ENCODE results near the gene VPS26A.

The VPS26A gene

GRCh38 chr10:69179743-69180524, 56.0 kb downstream of the VPS26A start, which contains the start of gene SUPV3L1:
Gene SUPV3L1 (plus strand): TSS chr10:69180234. CDS start chr10:69180292, 58 bp downstream.
- peak; percentile 99 for DNase-seq

DNA sequence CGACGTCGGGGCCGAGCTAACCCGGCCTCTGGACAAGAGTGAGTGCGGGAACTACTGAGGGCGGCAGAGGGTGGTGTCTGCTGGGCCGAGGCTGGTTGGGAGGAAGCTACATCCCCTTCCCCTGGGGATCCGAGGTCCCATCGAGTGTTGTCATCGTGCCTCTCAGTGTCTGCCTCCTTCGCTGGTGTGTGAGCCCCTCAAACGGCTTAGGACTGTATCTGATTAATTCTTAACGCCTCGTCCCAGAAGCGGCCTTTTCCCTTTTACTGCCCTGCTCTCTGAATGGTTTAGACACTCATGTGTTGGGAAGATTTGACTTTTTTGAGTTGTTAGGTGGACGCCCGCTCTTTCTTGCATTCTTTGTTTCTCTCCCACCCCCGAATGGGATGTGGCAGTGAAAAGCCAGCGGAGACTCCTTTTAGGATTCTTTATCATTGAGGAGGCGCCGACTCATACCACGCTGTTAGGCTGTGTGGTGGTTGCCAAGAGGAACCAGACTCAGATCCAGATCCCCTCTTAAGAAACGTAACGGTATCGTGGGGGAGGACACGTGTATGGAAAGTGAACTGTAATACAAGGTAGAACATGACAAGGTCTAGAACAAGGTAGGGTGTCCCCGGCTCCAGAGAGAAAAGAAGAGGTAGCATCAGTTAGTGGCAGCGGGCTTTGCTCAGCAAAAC, 56.7 kb downstream of the VPS26A start:
- peak; percentile 38 for DNase-seq

- DNase-seq, result no peak
Observed at GRCh38 chr10:69181433-69181832, 57.5 kb downstream of the VPS26A start.

GRCh38 chr10:69182005-69182404, 58.0 kb downstream of the VPS26A start:
- no peak for DNase-seq

GRCh38 chr10:69186524-69186923, 62.5 kb downstream of the VPS26A start:
- no peak for DNase-seq

- no peak for DNase-seq
Observed at GRCh38 chr10:69201045-69201444, 77.1 kb downstream of the VPS26A start.

GRCh38 chr10:69202332-69202731, 78.4 kb downstream of the VPS26A start:
- DNase-seq, result no peak

GRCh38 chr10:69208761-69209160, 84.8 kb downstream of the VPS26A start:
- DNase-seq, result no peak

GRCh38 chr10:69209787-69210484, 86.0 kb downstream of the VPS26A start:
- no peak for DNase-seq

GRCh38 chr10:69211104-69211503, 87.1 kb downstream of the VPS26A start:
- DNase-seq, result no peak

DNA sequence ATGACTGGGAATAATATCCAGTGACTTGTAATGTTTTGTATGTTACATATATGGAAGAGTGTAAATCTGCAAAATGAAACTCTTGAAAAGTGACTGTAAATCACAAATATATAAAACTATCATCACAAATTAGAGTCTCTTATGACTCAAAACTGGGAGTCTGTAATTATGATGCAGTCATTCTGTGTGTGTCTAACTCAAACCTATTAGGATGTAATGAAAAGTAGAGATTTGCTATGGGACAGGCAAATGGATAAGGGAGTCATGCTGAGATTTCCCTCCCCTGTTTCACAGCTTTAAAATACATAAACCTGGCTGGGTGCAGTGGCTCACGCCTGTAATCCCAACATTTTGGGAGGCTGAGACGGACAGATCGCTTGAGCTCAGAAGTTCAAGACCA, 87.5 kb downstream of the VPS26A start:
- DNase-seq, result no peak

DNA sequence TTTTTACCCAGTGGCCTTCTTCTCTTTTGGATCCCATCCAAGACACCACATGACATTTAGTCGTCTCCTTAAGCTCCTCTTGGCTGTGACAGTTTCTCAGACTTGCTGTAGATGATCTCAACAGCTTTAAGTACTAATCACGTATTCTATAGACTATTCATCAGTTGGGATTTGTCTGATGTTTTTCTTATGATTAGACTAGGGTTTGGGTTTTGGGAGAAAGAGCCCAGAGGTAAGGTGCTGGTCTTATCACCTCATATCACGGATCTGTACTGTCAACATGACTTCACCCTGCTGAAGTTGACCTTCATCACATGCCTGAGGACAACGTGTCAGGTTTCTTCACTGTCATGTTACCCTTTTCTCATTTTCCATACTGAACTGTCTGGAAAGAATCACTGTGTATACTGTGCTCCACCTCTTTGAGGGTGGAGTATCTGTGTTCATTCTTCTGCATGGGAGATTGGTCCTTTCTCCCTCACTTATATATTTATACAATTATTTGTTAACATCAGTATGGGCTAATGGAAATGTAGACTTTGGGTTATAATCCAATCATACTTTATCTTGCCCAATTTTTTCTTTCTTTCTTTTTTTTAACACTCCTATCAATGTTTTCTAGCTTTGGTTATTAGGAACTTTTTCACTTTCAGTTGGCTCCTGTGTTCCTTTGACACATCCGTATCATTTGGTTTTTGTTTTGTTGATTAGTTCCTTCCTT, 89.8 kb downstream of the VPS26A start:
- DNase-seq, result peak; percentile 19

- DNase-seq, result no peak
Observed at GRCh38 chr10:69214666-69215131, 90.7 kb downstream of the VPS26A start.

DNA sequence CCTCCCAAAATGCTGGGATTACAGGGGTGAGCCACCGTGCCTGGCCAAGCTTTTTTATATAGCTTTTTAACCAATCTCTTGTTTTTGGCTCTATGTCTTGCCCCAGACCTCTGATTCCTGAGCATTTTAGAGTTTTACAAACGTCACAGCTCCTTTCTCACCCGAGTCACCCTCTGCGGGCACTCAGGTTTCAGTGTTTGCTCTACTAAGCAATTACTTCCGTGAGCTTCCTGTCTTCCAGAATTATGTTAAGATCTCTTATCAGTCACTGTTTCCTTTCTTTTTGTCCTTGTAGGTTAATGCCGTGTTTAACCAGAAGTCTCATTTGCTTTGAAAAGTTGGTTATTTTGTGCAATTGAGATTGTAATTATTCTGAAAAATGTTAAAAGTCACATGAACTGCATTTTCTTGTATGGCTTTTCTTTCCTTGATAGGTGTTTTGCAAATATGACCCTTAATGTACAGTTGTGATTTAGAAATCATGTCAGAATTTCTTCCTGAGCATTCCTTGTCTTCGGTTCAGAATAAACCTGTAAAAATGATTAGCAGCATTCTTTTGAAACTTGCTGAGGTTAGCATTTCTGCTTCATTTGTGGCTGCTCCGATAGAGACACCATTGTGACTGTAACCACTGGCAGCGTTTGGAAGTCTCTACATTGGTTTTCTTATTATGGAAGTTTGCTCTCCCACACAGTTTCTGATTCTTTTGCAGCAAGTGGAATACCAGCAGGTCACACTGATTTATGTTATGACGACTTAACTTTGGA, 91.6 kb downstream of the VPS26A start:
- no peak for DNase-seq

GRCh38 chr10:69216577-69217118, 92.7 kb downstream of the VPS26A start:
- DNase-seq, result no peak

GRCh38 chr10:69217119-69217754, 93.3 kb downstream of the VPS26A start:
- peak; percentile 69 for DNase-seq

GRCh38 chr10:69218831-69219230, 94.9 kb downstream of the VPS26A start:
- no peak for DNase-seq

DNA sequence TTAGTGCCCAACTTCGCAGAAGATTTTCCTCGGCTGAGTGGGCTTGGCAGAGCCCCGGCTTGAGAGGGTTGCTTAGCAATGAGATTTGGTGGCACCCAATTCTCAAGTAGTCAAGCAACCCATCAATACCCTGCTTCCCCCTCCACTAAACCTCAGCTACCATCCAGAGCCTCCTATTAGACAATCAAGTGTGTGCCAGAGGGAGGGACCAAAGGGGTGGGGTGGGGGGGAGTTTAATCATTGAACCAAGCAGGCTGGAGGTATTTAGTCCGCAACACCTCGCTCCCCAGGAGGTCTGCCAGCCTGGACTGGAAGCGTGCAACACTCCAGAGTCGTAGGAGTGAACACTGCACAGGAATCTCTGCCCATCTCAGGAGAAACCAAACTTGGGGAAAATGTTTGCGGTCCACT, 96.1 kb downstream of the VPS26A start, which contains the start of gene HKDC1:
Gene HKDC1 (plus strand): TSS at position 292 of the 411 bp plus-strand sequence. CDS start 104 bp downstream, at position 396.
- DNase-seq, result no peak

- no peak for DNase-seq
Observed at GRCh38 chr10:69220507-69220906, 96.5 kb downstream of the VPS26A start.

Measured in DMS53 (cell line).